GM12864 (cell line): ENCODE data around the gene ST7.
A peak's percentile ranks its signal among the peaks of the same experiment; 100 is the strongest.

Experiments used
- DNase-seq: peaks from one replicate; pipeline ENCODE4 v3.0.0-alpha.2; 2011; ENCODE audit warnings: low read depth
- H3K4me3 ChIP-seq: 2 replicates; pipeline ENCODE4 v1.5.1; 2011; ENCODE audit warnings: mild to moderate bottlenecking, low read depth, low read length, control low read depth
- TF ChIP-seq, protein P1 (sequence below): IDR thresholded peaks from 2 replicates; pipeline ENCODE4 v1.5.1; 2011; ENCODE audit warnings: low read depth, mild to moderate bottlenecking, moderate library complexity, low read length, control low read depth, inconsistent platforms; ENCODE audit errors: missing control alignments

Gene ST7

DNA sequence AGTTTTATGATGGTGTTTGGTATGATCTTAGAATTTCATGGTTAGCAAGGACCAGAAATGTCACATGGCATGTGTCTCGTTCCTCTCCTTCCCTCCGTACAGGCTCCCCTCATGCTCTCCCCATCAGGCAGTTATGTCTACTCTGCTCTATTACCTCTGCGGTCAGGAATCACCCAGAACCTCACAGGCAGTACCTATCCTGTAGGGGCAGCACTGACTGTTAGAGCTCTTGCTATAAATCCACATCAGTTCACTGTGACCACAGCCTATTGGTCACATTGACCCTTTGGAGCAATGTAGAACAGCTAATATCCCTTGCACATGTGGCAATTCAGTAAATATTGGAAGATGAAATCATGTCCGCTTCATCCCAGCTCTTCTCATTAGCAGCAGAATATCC lies 217.8 kb downstream of the ST7 start:
- no peak overlapping the region for H3K4me3 ChIP-seq
- DNase-seq: no peak
- TF ChIP-seq, protein P1, sequence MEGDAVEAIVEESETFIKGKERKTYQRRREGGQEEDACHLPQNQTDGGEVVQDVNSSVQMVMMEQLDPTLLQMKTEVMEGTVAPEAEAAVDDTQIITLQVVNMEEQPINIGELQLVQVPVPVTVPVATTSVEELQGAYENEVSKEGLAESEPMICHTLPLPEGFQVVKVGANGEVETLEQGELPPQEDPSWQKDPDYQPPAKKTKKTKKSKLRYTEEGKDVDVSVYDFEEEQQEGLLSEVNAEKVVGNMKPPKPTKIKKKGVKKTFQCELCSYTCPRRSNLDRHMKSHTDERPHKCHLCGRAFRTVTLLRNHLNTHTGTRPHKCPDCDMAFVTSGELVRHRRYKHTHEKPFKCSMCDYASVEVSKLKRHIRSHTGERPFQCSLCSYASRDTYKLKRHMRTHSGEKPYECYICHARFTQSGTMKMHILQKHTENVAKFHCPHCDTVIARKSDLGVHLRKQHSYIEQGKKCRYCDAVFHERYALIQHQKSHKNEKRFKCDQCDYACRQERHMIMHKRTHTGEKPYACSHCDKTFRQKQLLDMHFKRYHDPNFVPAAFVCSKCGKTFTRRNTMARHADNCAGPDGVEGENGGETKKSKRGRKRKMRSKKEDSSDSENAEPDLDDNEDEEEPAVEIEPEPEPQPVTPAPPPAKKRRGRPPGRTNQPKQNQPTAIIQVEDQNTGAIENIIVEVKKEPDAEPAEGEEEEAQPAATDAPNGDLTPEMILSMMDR: peak; percentile 4

DNA sequence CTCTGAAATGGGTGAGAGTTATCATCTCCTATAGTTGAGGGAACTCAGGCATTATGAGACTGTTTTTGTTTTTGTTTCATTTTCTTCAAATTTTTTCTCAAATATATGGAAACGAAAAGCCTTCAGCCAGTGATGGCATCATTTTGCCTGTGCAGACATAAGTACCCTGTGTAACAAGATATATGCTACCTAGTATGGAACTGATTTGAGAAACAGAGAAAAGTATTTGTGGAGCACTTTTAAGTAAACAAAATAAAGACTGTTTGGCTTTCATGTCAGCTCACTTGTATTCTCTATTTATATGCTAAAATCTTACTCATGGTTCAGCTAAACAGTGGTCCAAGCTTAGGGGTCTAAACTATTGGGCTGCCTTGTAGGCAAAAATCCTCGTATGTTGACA lies 219.0 kb downstream of the ST7 start:
- TF ChIP-seq, protein P1: no peak
- no peak for DNase-seq
- H3K4me3 ChIP-seq: no peak overlapping the region

DNA sequence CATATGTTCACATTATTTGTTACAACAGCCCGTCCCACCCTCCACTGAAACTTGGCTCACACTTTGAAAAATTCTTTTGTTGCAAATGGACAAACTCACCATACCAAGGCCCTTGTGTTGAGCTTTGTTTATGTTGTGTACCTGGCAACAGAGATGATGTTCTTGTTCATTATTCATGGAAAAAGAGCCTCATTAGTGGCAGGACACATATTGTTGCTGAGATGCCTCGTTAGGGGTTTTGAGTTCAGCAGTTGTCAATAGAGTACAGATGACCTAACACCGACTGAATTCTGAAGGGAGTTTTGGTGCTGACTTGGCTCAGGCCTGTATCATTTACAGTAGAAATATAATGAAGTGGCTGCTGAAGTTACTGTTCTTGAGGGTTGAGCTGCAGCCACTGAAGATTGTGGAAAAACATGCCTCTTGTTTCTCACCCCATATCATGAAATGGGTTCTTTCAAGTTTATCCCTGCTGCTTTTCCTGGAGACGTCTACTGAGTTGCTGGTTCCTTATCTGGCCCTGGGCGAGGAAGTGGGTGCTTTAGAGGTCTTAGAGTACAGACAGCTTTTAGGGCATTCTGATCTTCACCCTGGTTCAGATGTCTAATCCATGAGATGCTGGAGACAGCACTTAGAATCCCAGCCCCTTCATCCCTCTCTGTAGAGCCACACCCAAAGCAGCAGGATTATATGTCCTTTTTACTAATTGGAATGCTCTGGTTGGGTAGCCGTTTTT lies 219.9 kb downstream of the ST7 start:
- no peak for DNase-seq
- TF ChIP-seq, protein P1: no peak
- H3K4me3 ChIP-seq: no peak overlapping the region

DNA sequence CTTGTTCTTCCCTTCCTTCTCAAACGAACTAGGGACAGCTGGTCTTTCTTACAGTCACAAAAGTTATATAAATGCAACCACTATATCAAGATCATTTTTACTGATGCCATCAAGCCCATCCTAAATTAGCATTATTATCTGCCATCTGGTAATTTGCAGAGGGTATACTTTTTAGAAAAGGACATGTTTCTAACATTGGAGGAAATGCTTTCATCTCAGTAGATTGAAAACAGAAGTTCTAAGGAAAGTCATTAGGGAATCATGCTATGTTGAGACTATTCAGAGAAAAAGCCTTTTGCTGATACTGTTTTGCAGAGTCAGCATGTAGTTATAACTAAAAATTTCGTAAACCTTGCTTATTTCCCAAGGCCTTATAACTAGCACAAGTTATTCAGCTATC lies 222.9 kb downstream of the ST7 start:
- no peak overlapping the region for H3K4me3 ChIP-seq
- TF ChIP-seq, protein P1: no peak
- DNase-seq: no peak

DNA sequence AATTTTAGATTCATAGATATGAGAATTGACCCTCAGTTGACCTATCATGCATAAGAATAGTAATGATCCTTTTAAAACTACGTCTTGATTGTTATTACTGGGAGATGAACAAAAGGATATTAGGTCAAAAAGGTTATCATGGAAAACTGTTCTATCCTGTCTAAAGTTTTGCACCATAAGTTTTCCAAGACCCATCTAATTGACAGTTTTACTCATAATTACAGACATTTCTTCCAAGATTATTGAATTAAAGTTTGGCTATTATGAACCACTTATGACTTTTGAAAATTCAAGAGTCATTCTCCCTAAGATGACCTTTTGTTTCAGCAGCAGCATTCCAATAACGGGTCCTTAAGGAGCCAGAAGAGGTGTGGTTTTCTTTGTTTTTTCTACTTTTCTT lies 225.3 kb downstream of the ST7 start:
- DNase-seq: no peak
- no peak overlapping the region for H3K4me3 ChIP-seq
- TF ChIP-seq, protein P1: no peak

DNA sequence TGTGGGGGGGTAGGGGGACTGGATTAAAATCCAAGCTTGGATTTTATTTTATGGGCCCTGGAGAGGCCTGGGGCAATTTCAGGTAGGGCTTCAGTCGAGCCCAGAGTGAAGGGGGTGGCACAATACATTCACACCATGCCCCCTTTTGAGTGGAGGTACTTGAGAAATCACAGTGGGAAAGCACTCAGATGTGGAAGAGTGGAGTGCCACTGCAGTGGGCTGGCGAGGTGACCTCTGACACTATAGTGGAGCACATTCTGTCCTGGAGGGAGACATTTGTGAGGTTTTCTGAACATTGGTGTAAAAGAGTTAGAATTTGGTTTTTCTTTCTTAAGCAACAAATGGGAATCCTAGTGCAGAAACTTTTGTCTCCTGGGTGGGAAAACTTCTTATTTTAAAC lies 226.4 kb downstream of the ST7 start:
- DNase-seq: no peak
- TF ChIP-seq, protein P1: no peak
- H3K4me3 ChIP-seq: no peak overlapping the region

DNA sequence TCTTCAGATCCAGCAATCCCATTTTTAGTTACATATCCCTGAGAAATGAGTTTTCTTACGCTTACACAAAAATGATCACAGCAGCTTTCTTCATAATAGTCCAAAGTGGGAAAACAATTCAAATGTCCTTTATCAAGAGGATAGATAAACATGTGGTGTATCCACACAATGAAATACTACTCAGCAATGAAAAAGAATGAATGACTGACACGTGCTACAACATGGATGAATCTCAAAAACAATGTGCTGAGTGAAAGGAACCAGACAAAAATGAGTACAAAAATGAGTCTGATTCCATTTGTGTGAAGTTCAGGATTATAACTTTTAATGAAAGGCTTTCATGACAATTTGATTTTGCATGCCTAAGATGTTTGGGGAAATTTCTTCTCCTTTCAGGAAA lies 230.4 kb downstream of the ST7 start:
- DNase-seq: no peak
- H3K4me3 ChIP-seq: no peak overlapping the region
- TF ChIP-seq, protein P1: no peak
